HepG2 (cell line): ENCODE data around the gene APBB2. TPM values are rescaled to one million over a fixed set of nuclear protein-coding genes. Genes with fewer than 3 reads are reported as not detected.

Source experiments
- ARNT ChIP-seq: fragments of 450-650 bp; IDR thresholded peaks from 2 replicates; pipeline ENCODE4 v1.6.1; 2017
- ATM ChIP-seq: fragments of 450-650 bp; IDR thresholded peaks from 2 replicates; pipeline ENCODE4 v1.7.1; 2017; ENCODE audit warnings: mild to moderate bottlenecking, borderline replicate concordance
- BCLAF1 ChIP-seq: fragments of 450-650 bp; IDR thresholded peaks from 2 replicates; pipeline ENCODE4 v1.6.1; 2017; ENCODE audit warnings: mild to moderate bottlenecking
- EEA1 ChIP-seq: sonication (generic); formaldehyde crosslinking; IDR thresholded peaks from 2 replicates; pipeline ENCODE4 v1.5.1; 2020; ENCODE audit warnings: mild to moderate bottlenecking, missing genetic modification reagents, borderline replicate concordance
- ETV6 ChIP-seq: sonication (generic); formaldehyde crosslinking; conservative IDR thresholded peaks from 2 replicates; pipeline ENCODE4 v1.4.0; 2020; ENCODE audit warnings: missing genetic modification reagents
- FUBP1 ChIP-seq: sonication (generic); formaldehyde crosslinking; IDR thresholded peaks from 2 replicates; pipeline ENCODE4 v1.5.1; 2020; ENCODE audit warnings: missing genetic modification reagents, mild to moderate bottlenecking, borderline replicate concordance
- KLF13 ChIP-seq: sonication (generic); formaldehyde crosslinking; IDR thresholded peaks from 2 replicates; pipeline ENCODE4 v1.4.0; 2020; ENCODE audit warnings: mild to moderate bottlenecking, missing genetic modification reagents
- MBD4 ChIP-seq: IDR thresholded peaks from 2 replicates; pipeline ENCODE4 v1.6.1; 2012; ENCODE audit warnings: low read length, inconsistent platforms, borderline replicate concordance
- NR3C1 ChIP-seq: sonication (generic); formaldehyde crosslinking; IDR thresholded peaks from 2 replicates; pipeline ENCODE4 v1.4.0; 2020; ENCODE audit warnings: missing genetic modification reagents
- PHF21A ChIP-seq: sonication (generic); formaldehyde crosslinking; IDR thresholded peaks from 2 replicates; pipeline ENCODE4 v1.5.0; 2020; ENCODE audit warnings: mild to moderate bottlenecking, missing genetic modification reagents
- RFX3 ChIP-seq: IDR thresholded peaks from 2 replicates; pipeline ENCODE4 v1.6.1; 2016; ENCODE audit warnings: missing biosample characterization, missing genetic modification reagents
- SALL2 ChIP-seq: sonication (generic); formaldehyde crosslinking; IDR thresholded peaks from 2 replicates; pipeline ENCODE4 v1.8.1; 2023; ENCODE audit warnings: mild to moderate bottlenecking, missing genetic modification reagents, inconsistent platforms
- SRF ChIP-seq: IDR thresholded peaks from 2 replicates; pipeline ENCODE4 v1.6.1; 2011; ENCODE audit warnings: mild to moderate bottlenecking, low read depth, low read length, moderate library complexity
- SYNCRIP ChIP-seq: fragments of 200-400 bp; formaldehyde crosslinking; IDR thresholded peaks from 2 replicates; pipeline ENCODE4 v1.6.1; 2018; ENCODE audit warnings: mild to moderate bottlenecking, low read depth, low read length; ENCODE audit not compliant: insufficient read depth
- TMF1 ChIP-seq: sonication (generic); formaldehyde crosslinking; IDR thresholded peaks from 2 replicates; pipeline ENCODE4 v1.8.1; 2022; ENCODE audit warnings: low read depth, missing genetic modification reagents
- ZIK1 ChIP-seq: sonication (generic); formaldehyde crosslinking; IDR thresholded peaks from 2 replicates; pipeline ENCODE4 v1.5.0; 2020; ENCODE audit warnings: mild to moderate bottlenecking, low read depth, missing genetic modification reagents, borderline replicate concordance
- ZNF143 ChIP-seq: sonication (generic); formaldehyde crosslinking; IDR thresholded peaks from 2 replicates; pipeline ENCODE4 v1.4.0; 2020; ENCODE audit warnings: missing genetic modification reagents
- ZNF382 ChIP-seq: sonication (generic); formaldehyde crosslinking; IDR thresholded peaks from 2 replicates; pipeline ENCODE4 v1.5.0; 2020; ENCODE audit warnings: missing genetic modification reagents, mild to moderate bottlenecking, borderline replicate concordance
- polyA plus RNA-seq, 8 experiments: library from polyadenylated mRNA; depleted of rRNA in 3 of 8; stranded (reverse) in 7 of 8; unstranded in 1 of 8; fragments of >200 nt; fragmentation: Illumina TruSeq in 4 of 8; extraction: Trizol in 4 of 8; gene quantifications; 2 replicates each; pipeline versions ENCODE4 v1.2.1 to v1.2.3, GENCODE V29; 2011 to 2016; ENCODE audit warnings: low read depth in 4 of 8, missing spikeins in 1 of 8, mixed read lengths in 1 of 8; ENCODE audit not compliant: insufficient read depth in 1 of 8
- total RNA-seq, 5 experiments: library from RNA; depleted of rRNA; stranded (reverse); fragments of >200 nt; fragmentation: Illumina TruSeq; extraction: Trizol; gene quantifications; 2 replicates each; pipeline ENCODE4 v1.2.3, GENCODE V29; 2016; ENCODE audit warnings: low read depth in 1 of 5
- TF ChIP-seq, protein P1 (sequence below): IDR thresholded peaks from 2 replicates; pipeline ENCODE4 v1.6.1; 2016
- TF ChIP-seq, protein P2 (sequence below): sonication (generic); formaldehyde crosslinking; IDR thresholded peaks from 2 replicates; pipeline ENCODE4 v1.4.0; 2020; ENCODE audit warnings: missing genetic modification reagents, borderline replicate concordance

APBB2 gene
- total and polyA plus RNA-seq, 2 of the 13 experiments (the other 11 are each of a cell fraction or from before 2014, with no cell fraction given) = 11.7 to 17.0 TPM

- TF ChIP-seq FUBP1 (CRISPR knock-in tag) (no peak), ZNF382 (CRISPR knock-in tag) (no peak), SALL2 (peak; percentile 85; the same call in 1 of the 2 replicates), NR3C1 (CRISPR knock-in tag) (no peak), ZNF143 (CRISPR knock-in tag) (no peak), PHF21A (CRISPR knock-in tag) (peak; percentile 73), KLF13 (CRISPR knock-in tag) (no peak), SYNCRIP (no peak), ZIK1 (CRISPR knock-in tag) (no peak), RFX3 (CRISPR knock-in tag) (no peak), EEA1 (CRISPR knock-in tag) (no peak), MBD4 (no peak), ARNT (no peak), ATM (no peak), ETV6 (CRISPR knock-in tag) (peak; percentile 97), SRF (0 out of 2 replicates have a peak, but pooled peaks have one; percentile 8), BCLAF1 (no peak), TMF1 (CRISPR knock-in tag) (no peak)
- TF ChIP-seq, protein P1, sequence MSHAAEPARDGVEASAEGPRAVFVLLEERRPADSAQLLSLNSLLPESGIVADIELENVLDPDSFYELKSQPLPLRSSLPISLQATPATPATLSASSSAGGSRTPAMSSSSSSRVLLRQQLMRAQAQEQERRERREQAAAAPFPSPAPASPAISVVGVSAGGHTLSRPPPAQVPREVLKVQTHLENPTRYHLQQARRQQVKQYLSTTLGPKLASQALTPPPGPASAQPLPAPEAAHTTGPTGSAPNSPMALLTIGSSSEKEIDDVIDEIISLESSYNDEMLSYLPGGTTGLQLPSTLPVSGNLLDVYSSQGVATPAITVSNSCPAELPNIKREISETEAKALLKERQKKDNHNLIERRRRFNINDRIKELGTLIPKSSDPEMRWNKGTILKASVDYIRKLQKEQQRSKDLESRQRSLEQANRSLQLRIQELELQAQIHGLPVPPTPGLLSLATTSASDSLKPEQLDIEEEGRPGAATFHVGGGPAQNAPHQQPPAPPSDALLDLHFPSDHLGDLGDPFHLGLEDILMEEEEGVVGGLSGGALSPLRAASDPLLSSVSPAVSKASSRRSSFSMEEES (CRISPR knock-in tag) = no peak
- TF ChIP-seq, protein P2, sequence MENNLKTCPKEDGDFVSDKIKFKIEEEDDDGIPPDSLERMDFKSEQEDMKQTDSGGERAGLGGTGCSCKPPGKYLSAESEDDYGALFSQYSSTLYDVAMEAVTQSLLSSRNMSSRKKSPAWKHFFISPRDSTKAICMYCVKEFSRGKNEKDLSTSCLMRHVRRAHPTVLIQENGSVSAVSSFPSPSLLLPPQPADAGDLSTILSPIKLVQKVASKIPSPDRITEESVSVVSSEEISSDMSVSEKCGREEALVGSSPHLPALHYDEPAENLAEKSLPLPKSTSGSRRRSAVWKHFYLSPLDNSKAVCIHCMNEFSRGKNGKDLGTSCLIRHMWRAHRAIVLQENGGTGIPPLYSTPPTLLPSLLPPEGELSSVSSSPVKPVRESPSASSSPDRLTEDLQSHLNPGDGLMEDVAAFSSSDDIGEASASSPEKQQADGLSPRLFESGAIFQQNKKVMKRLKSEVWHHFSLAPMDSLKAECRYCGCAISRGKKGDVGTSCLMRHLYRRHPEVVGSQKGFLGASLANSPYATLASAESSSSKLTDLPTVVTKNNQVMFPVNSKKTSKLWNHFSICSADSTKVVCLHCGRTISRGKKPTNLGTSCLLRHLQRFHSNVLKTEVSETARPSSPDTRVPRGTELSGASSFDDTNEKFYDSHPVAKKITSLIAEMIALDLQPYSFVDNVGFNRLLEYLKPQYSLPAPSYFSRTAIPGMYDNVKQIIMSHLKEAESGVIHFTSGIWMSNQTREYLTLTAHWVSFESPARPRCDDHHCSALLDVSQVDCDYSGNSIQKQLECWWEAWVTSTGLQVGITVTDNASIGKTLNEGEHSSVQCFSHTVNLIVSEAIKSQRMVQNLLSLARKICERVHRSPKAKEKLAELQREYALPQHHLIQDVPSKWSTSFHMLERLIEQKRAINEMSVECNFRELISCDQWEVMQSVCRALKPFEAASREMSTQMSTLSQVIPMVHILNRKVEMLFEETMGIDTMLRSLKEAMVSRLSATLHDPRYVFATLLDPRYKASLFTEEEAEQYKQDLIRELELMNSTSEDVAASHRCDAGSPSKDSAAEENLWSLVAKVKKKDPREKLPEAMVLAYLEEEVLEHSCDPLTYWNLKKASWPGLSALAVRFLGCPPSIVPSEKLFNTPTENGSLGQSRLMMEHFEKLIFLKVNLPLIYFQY (CRISPR knock-in tag) = peak; percentile 86
These were observed 2.1 kb upstream of the APBB2 start (continued) for GRCh38 chr4:41216294-41217019.
